Esophagus muscularis mucosa (tissue), 4 donors: ENCODE results near the gene NSUN7.

Source experiments
- CTCF ChIP-seq, 3 experiments: fragments of 200-600 bp in 2 of 3; fragments of 450-650 bp in 1 of 3; sonication (generic) in 2 of 3; IDR thresholded peaks; one replicate each; pipeline ENCODE4 v1.5.1; 2017 to 2019; ENCODE audit warnings: antibody characterized with exemption in 3 of 3, mild to moderate bottlenecking in 2 of 3, moderate library complexity in 1 of 3
- EP300 ChIP-seq: sonication (generic); formaldehyde crosslinking; IDR thresholded peaks from one replicate; pipeline ENCODE4 v1.6.1; 2017; ENCODE audit warnings: antibody characterized with exemption
- POLR2A ChIP-seq: fragments of 450-650 bp; IDR thresholded peaks from one replicate; pipeline ENCODE4 v1.6.1; 2017; ENCODE audit warnings: antibody characterized with exemption, moderate library complexity, mild to moderate bottlenecking, low read depth
- POLR2AphosphoS5 ChIP-seq, 2 donors: sonication (generic); formaldehyde crosslinking; IDR thresholded peaks; one replicate each; pipeline ENCODE4 v1.6.1; 2017; ENCODE audit warnings: antibody characterized with exemption in 2 of 2

GRCh38 chr4:40723728-40724127, 26.0 kb upstream of the NSUN7 start:
- no peak for TF ChIP-seq CTCF (IDR thresholded peaks at IDR 0.05)
- TF ChIP-seq POLR2AphosphoS5 (IDR thresholded peaks at IDR 0.05): no peak
- TF ChIP-seq POLR2A: no peak
- TF ChIP-seq EP300: no peak
